ENCODE results near the gene NECTIN1.
A peak's percentile ranks its signal among the peaks of the same experiment; 100 is the strongest.

NECTIN1 gene

DNA sequence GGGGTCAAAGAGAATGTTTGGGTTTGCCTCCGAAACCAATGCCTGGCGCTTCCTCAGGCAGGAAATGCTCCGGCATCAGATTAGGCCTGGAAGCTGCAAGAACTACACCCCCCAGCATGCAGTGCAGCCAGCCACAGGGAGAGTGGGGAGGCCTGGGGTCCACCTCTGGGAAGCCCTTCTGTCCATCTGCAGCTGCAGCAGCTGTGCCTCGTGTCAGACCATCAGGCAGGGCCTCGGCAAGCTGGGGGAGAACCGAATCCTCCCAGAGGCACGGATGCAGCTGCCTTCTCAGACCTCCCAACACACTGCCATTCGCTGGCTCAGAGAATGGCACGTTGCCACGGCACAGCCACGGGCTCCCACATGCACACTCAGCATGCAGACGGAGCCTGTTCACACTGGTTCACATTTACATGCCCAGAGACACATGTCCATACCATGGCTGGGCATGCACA lies 57.4 kb downstream of the NECTIN1 start:
- no peak overlapping the region for H3K4me3 ChIP-seq (ENCODE audit: low read depth, low read length)
- TF ChIP-seq, protein P1, sequence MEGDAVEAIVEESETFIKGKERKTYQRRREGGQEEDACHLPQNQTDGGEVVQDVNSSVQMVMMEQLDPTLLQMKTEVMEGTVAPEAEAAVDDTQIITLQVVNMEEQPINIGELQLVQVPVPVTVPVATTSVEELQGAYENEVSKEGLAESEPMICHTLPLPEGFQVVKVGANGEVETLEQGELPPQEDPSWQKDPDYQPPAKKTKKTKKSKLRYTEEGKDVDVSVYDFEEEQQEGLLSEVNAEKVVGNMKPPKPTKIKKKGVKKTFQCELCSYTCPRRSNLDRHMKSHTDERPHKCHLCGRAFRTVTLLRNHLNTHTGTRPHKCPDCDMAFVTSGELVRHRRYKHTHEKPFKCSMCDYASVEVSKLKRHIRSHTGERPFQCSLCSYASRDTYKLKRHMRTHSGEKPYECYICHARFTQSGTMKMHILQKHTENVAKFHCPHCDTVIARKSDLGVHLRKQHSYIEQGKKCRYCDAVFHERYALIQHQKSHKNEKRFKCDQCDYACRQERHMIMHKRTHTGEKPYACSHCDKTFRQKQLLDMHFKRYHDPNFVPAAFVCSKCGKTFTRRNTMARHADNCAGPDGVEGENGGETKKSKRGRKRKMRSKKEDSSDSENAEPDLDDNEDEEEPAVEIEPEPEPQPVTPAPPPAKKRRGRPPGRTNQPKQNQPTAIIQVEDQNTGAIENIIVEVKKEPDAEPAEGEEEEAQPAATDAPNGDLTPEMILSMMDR (IDR thresholded peaks at IDR 0.05; ENCODE audit: low read depth, low read length): no peak

DNA sequence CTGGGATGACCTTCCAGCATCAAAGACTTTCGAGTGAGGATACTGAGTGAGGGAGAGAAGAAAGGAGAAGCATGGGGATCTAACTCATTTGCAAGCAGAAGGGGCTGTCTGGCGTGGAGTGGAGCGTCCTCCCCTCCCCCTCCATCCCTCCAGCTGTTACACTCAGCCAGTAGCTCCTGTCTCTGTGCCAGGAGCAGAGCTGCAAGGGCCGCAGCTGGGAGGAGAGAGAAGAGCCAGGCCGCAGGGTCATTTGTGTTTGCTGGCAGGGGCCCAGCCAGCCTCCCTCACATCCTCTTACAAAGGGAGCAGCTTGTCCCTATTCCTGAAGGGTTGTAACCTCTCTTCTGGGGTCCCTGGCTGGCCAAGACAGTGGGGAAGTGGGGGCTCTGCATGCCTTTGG lies 57.9 kb downstream of the NECTIN1 start:
- H3K4me3 ChIP-seq (ENCODE audit: low read depth, low read length): no peak overlapping the region
- TF ChIP-seq, protein P1 (IDR thresholded peaks at IDR 0.05; ENCODE audit: low read depth, low read length): no peak

DNA sequence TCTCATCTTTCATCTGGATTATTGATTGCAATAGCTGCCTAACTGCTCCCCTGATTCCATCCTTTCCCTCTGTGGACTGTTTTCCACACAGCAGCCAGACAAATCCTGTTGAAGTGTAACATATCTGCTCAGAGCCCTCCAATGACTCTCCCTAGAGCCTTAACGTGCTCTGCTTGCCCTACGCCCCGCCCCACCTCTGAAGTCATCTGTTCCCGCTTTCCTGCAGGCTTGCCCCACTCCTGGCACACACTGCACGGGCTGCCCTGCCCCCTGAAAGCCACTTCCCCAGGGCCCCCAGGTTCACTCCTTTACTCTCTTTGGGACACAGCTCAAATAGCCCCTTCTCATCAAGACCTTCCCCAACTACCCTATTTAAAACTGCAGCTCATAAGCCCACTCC lies 59.5 kb downstream of the NECTIN1 start:
- TF ChIP-seq, protein P1 (IDR thresholded peaks at IDR 0.05; ENCODE audit: low read depth, low read length): no peak
- H3K4me3 ChIP-seq (ENCODE audit: low read depth, low read length): no peak overlapping the region

DNA sequence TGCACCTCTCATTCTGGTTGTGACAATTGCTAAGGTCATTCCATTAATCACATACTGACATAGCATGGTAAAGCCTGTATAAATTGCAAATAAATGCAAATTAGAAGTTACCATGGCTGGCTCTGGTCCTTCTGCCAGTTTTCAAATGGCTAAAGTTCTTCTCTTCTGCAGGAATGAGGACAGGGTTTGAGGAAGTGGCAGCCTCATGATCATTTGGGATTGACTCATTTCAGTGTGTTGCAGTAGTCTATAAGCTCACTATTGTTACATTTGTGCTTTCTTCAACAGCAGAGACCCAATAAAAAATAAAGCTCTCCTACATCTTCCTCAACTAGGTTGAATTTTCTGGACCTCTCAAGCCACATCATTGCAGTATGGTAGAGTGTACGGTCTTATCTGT lies 60.3 kb downstream of the NECTIN1 start:
- TF ChIP-seq, protein P1 (IDR thresholded peaks at IDR 0.05; ENCODE audit: low read depth, low read length): no peak
- H3K4me3 ChIP-seq (ENCODE audit: low read depth, low read length): no peak overlapping the region

DNA sequence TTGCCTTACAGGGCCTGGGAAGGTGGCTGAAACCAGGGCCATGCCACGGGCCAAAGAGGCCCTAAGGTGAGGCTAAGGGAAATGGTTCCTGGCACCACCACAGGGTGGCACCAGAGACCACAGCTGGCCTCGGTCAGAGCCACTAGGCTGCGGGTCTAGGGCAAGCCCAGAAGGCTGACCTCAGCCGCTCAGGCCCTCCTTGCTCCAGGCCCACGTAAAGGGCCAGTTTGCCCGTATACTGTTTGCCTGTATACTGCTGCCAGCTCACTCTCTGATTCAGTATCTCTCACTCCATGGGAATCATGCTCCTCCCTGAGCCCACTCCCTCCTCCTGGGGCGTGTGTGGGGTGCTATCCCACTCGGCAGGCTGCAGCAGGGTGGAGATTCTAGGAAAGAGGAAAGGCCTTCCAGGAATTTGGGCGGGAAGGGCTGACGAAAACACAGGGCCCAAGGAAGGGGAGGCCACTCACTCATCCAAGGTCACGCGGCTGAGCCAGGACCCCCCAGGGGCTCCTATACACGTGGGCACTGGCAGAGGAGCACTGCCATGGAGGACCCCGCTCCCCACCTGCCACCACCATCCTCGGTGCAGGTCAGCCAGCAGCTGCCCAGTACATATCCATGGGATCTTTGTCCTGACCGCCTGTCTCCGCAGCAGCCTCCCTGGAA lies 62.4 kb downstream of the NECTIN1 start:
- TF ChIP-seq, protein P1 (IDR thresholded peaks at IDR 0.05; ENCODE audit: low read depth, low read length): peak; percentile 93
- no peak overlapping the region for H3K4me3 ChIP-seq (ENCODE audit: low read depth, low read length)

DNA sequence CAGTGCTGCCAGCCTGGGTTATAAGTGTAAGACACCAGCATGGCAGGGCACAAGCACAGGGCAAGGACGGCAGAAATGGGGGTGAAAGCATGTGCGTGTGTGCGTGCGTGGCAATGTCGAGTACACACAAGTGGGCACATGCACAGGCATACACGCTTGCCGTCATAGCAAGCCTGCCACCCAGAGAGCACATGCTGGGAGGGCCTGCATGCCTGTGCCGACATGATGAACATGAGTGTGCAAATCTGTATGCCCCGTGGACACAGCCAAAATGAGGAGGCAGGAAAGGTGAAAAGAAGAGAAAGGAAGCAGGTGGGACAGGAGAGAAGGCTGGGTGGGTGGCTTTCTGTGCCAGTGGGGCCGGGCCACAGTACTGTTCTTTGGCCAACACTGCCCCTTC lies 62.9 kb downstream of the NECTIN1 start:
- H3K4me3 ChIP-seq (ENCODE audit: low read depth, low read length): no peak overlapping the region
- TF ChIP-seq, protein P1 (IDR thresholded peaks at IDR 0.05; ENCODE audit: low read depth, low read length): no peak

DNA sequence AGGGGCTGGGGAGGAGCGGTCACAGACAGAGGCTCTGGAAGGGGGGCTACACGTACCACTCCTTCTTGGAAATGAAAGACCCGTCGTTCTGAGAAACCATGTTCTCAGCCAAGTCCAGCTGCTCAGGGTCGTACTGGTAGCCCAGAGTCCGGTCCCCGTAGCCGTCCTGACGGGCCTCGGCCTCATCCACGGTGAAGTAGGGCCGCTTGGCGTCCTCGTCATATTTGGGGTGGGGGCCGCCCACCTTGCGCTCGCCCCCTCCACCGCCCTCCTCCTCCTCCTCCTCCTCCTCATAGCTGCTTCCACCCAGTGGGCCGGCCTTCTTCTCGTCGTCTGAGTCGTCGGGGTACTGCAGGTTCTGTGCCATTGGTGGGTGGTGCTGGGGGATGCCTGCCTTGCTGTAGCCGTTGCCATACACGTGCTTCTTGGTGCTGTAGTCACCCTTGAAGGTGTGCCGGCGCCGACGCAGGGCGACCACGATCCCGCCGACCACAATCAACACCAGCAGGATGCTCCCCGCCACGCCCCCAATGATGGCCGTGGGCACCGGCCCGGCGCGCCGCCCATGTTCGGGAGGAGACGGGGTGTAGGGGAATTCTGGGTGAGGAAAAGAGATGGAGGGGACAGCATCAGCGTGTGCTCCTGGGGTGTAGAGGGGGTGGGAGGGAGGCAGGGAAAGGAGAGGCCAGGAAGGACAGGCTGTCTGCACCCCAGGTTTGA lies 64.1 kb downstream of the NECTIN1 start:
- TF ChIP-seq, protein P1 (IDR thresholded peaks at IDR 0.05; ENCODE audit: low read depth, low read length): no peak
- no peak overlapping the region for H3K4me3 ChIP-seq (ENCODE audit: low read depth, low read length)
